NCI-H748 (cell line): ENCODE results near the gene GTPBP6.

Source experiments
- DNase-seq: peaks from one replicate; lab custom pipeline; 2025; ENCODE audit not compliant: unreplicated experiment; lab: John Stamatoyannopoulos, UW

Gene GTPBP6

GRCh38 chrX:318739-319578 is at the start of gene GTPBP6:
Gene GTPBP6 (minus strand): TSS chrX:318796. CDS start chrX:318787, 9 bp downstream.
- no peak for DNase-seq

GRCh38 chrX:367866-368265 is 49.3 kb upstream of the GTPBP6 start:
- no peak for DNase-seq

- no peak for DNase-seq
These were observed 48.8 kb upstream of the GTPBP6 start for GRCh38 chrX:367349-367748.

- no peak for DNase-seq
These were observed 45.2 kb upstream of the GTPBP6 start for GRCh38 chrX:363621-364375.

GRCh38 chrX:362937-363620 is 44.5 kb upstream of the GTPBP6 start:
- DNase-seq, result no peak

GRCh38 chrX:362351-362750 is 43.8 kb upstream of the GTPBP6 start:
- no peak for DNase-seq

- DNase-seq, result no peak
These were observed 42.9 kb upstream of the GTPBP6 start for GRCh38 chrX:361231-362145.

- DNase-seq, result no peak
These were observed 42.0 kb upstream of the GTPBP6 start for GRCh38 chrX:360496-361150.

- DNase-seq, result no peak
These were observed 40.1 kb upstream of the GTPBP6 start for GRCh38 chrX:358651-359143.

- no peak for DNase-seq
These were observed 39.3 kb upstream of the GTPBP6 start for GRCh38 chrX:357693-358471.

GRCh38 chrX:357035-357692 is 38.6 kb upstream of the GTPBP6 start:
- DNase-seq, result no peak

- no peak for DNase-seq
These were observed 37.9 kb upstream of the GTPBP6 start for GRCh38 chrX:356385-357034.

- no peak for DNase-seq
These were observed 36.9 kb upstream of the GTPBP6 start for GRCh38 chrX:355329-356050.

- no peak for DNase-seq
These were observed 35.3 kb upstream of the GTPBP6 start for GRCh38 chrX:353566-354535.

GRCh38 chrX:352582-353314 is 34.2 kb upstream of the GTPBP6 start:
- no peak for DNase-seq

- no peak for DNase-seq
These were observed 33.6 kb upstream of the GTPBP6 start for GRCh38 chrX:352181-352580.
